Kidney tubule cell (primary cell): ENCODE results near the gene RNU6-1.

Experiments used
- DNase-seq: peaks from one replicate; pipeline ENCODE4 v3.0.0-alpha.2; 2018; ENCODE audit warnings: low spot score

RNU6-1 gene

DNA sequence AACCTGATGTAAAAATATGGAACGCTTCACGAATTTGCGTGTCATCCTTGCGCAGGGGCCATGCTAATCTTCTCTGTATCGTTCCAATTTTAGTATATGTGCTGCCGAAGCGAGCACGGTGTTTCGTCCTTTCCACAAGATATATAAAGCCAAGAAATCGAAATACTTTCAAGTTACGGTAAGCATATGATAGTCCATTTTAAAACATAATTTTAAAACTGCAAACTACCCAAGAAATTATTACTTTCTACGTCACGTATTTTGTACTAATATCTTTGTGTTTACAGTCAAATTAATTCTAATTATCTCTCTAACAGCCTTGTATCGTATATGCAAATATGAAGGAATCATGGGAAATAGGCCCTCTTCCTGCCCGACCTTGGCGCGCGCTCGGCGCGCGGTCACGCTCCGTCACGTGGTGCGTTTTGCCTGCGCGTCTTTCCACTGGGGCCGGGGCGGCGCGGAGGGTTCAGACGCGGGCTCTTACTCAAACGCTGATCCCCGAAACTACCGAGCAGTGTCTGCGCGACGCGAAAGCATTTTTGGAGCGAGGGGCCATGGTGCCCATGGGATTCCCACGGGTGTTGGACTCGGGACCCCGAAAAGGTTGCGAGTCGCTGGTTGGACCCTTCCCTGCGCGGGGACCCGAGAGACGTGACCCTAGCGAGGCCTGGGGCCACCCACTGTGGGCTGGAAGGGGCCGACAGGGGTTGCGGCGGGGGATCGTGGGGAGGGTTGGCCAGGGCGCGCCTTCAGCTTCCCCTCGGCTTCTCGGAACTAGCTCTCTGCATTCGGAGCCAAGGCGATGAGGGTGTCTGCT lies at the start of gene RNU6-1:
TSS of gene RNU6-1 (minus strand) at position 117 of the 820 bp plus-strand sequence.
- peak; percentile 93 for DNase-seq

DNA sequence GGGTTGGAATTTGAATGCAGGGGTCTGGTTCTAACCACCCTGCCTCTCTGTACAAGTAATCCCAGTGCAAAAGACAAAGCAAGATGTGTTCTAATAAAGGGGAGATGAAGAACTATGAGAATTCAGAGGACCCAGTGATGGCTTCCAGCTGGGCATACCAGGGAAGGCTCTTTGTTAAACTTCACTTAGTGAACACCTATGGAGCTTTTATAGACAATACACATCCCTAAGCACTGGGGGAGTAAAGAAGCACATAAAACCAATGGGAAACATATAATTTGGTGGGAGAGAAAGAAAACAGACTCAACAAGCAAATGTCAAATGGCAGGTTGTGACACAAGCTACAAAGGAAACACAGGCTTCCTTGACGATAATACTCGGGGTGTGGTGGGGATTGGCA lies 47.9 kb upstream of the RNU6-1 start:
- no peak for DNase-seq

DNA sequence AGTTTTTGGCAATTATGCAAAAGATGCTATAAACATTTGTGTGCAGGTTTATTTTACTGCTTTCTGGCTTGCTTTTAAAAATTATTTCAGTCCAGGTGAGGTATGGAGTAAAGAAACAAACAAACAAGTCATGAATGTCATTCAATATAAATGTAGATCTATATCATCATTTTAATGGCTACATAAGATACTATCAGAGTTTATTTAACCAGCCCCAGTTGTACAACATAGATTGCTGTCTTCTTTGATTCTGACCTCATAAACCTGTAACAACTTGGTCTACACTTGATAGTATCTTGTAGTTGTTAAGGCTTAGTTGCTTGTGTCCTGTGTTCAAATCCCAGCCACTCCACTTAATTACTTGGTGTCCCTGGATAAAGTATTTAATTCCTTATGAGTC lies 46.0 kb upstream of the RNU6-1 start:
- no peak for DNase-seq

DNA sequence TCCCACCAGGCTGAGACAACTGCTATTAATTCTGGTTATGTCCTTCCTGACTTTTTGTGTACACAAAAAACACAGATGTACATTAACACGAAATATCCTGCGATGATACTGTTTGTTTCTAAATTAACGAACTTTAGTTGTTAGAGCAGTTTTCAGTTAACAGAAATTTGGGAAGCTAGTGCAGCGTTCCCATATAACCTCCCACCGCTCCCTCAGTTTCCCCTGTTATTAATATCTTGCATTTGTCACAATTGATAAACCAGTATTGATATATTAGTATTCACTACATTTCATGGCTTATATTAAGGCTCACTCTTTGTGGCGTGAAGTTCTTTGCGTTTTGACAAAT lies 45.3 kb upstream of the RNU6-1 start:
- no peak for DNase-seq

DNA sequence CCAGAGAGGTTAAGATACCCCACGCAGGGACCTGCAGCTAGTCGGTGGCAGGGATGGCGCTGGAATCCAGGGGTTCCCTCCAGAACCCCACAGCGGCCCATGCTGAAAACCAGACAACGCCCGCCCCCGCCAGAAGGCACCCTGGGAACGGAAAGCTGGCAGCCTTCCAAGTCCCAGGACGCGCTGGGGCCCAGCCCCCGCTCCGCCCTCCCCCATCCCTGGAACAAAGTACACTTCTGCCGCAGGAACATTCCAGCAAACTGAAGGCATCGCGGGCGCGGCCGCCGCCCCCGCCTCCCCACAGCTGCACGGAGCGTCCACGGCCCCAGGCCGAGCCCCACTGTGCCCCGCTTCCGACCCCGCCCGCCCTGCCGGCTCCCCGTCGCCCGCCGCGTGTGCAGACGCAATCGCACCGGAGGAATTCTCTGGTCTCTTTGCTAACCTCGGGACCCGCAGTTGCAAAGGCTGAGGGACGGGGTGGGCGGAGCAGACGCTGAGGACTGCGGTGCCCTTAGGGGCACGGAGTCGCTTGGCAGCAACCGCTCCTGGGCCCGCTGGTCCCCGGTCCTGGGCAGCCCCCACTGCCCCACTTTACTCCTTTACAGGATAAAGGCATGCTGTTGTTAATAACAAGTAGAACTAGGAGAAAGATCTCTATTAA lies 44.8 kb upstream of the RNU6-1 start:
- DNase-seq: peak; percentile 59

DNA sequence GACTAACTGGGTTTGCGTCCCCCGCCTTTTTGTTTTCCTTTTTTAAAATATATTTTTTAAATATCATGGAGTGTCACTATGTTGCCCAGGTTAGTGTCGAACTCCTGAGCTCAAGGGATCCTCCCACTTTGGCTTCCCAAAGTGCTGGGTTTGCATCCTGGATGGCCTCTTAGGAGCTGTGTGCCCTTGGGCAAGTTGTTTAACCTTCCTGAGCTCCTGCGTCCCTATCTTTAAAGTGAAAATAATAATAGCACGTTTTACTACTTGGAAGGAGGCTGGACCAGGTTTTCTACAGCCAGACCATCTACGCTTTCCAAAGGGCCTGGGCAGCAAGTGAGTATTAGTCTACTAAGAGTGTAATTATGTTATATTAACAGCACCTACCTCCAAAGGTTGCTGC lies 44.2 kb upstream of the RNU6-1 start:
- DNase-seq: no peak

DNA sequence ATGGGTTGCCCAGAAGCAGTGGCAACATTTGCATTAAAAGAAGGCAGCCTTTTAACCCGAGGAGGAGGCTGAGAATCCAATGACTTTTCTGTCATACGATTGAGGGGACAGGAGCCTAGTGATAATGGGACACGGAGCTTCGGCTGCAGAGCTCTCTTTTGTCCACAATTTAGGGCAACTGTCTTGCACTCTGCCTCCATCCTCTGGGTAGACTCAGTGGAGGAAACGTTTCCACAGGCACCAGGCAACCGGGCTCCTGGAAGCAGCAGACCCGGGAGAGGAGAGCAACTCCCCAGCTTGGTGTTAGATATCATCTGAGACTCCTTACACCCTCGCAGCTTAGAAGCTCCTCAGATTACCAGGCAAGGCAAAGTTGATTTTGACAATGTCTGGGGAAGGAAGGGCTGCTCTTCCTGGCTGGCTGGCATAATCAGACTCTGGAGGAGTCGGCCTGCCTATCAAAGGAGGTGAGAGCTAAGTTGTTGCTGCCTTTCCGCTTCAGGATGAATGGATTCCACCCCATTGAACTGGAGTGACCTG lies 43.5 kb upstream of the RNU6-1 start:
- DNase-seq: no peak

DNA sequence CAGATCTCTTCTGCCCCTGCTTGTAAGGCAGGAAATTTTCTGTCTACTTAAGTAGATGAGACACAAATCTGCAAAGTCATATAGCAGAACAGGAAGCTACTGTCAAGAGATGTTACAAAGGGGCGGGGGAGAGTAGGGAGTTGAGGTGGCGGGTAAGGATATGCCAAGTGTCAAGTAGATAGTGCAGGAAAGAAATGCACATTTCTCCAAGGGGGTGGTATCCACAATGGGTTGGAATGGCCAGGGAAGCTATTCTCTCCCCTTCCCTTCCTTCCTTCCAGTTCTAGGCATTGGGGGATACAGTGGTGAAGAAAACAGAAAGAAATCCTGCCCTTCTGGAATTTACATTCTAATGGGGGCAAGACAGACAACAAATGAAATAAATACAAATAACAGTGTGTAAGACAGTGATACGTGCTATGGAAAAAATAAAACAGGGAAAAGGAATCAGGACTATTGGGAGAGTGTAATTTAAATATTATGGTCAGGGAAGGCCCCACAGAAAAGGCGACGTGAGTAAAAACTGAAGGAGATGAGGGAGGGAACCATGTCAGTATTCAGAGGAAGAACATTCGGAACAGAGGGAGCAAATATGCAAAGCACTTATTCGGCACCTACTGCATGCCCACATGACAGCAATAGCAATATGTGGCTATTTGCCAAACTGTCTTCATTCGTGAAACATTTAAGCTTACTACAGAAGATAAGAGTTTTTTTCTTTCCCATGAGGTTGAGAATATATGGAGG lies 42.8 kb upstream of the RNU6-1 start:
- no peak for DNase-seq

DNA sequence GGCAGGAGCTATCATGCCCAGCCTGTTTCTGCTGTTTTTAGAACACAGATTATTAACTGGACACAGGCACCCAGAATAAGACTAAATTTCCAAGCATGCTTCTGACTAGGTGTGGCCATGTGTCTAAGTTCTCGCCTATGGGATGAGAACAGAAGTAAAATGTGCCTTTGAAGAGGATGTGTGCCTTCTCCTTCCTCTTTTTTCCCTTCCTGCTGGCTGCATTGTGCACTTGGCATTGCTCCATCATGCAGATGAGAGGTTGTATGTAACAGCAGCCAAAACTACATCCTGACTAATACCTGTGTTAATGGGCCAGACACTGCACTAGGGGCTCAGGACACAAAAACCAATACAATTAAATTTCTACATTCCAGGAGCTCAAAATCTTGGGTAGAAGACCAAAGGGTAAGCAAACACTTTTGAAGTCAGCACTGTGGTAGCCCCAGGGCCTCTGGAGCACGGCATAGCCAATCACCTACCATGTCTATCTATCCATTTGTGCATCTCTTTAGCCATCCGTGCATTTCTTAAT lies 40.9 kb upstream of the RNU6-1 start:
- DNase-seq: peak; percentile 45

DNA sequence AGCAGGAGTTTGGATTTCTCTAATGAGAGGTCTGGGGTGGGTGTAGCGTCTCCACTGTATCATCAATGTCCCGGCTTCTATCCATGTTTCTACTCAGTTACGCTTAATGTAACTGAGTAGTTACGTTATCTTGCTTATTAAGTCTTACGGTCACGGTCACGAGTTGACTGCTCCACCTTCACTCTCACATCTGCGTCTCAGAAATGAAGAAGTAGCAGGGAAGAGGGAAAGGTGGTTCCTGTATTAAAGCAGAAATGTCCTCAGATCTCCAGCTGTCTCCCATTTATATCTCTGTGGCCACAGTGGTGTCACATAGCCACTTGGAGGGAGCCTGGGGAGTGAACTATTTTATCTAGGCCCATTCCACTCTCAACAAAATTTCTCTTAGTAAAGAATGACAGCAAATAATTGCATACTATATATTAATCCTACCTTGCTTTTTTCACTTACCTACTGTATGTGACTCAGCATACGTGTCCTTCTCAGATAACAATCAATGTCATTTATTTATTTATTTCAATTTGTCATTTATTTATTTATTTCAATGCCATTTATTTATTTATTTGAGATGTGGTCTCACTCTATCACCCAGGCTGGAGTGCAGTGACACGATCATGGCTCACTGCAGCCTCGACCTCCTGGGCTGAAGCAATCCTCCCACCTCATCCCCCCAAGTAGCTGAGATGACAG lies 39.7 kb upstream of the RNU6-1 start:
- DNase-seq: no peak

DNA sequence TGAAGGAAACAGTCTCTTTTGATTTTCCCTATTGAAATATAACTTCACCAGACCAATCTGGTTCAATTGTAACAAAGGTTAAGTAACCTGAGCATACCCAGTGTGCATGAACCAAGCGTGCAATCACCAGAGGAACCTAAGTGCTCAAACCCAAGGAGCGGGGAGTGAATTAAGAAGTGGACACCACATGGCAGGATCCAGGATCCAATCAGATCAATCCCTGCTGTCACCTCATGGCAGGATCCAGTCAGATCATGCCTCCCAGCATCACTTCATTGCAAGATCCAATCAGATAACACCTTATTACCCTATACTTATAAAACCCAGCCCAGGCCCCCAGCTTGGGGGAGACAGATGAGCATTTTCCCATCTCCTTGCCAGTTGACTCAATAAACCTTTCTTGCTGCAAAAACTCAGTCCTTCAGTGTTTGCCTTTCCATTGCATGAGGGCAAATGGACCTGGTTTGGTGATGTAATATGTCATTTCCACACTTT lies 38.9 kb upstream of the RNU6-1 start:
- DNase-seq: no peak

DNA sequence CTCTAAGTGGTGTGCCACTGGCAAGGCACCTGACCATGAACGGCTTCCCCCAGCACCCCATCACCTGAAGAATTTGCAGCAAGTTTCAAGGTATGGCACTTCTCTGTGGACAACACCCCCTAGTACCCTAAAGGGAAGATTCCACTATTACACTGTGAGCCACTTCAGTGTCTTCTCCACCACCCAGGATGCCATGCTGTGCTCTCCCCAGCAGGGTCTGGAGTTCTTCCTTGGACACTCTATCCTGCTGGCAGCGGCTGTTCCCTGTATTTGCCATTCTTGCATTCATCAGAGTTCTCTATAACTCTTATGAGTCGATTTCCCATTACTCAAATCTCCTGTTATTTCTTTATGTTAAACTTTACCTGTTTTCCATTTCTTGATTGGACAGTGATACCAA lies 33.9 kb upstream of the RNU6-1 start:
- DNase-seq: no peak

DNA sequence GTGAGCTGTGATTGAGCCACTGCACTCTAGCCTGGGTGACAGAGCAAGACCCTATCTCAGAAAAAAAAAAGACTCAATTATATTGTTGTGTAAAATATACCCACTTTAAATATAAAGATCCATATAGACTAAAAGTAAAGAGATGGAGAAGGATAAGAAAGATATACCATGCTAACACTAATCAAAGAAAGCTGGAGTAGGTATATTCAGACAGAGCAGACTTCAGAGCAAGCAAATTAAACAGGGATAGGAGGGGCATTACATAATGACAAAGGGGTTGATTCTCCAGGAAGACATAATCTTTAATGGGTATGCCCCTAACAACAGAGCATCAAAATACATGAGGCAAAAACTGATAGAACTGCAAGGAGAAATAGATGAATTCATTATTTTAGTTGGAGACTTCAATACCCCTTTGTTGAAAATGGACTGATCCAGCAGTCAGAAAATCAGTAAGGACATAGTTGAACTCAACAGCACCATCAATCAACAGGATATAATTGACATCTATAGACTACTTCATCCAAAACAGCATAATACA lies 31.1 kb upstream of the RNU6-1 start:
- DNase-seq: no peak

DNA sequence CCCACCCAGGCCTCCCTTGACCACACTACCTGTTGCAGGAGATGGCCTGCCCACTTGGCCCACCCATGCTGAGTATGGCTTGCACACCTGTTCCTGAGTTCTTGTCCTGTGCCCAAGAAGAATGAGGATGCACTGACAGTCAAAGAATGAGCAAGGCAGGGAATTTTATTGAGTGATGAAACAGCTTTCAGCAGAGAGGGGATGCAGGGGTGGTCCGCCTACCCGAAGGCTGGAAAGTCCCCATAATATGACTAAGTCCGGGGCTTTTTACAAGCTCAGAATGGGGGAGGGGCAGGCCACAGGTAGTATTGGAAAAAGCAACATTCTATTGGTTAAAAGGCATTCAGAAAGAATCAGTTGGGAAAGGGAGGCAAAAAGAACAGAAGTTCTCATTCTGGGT lies 29.9 kb upstream of the RNU6-1 start:
- DNase-seq: no peak

DNA sequence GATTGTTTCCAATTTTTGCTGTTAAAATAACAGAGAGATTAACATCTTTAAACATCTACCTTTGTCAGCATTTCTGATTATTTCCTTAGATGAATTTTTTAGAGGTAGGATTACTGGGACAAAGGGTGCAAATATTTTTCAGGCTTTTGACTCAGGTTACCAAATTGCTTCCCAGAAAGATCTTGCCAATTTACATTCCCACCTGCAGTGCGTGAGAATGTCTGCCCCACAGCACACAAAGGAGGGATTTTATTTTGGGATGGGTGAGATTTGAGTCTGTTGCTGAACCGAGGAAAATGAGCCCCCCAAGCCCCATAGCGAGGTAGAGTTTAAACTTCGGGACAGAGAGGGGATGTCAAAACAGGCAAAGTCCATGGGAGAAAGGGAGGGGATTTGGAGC lies 25.9 kb upstream of the RNU6-1 start:
- DNase-seq: no peak

DNA sequence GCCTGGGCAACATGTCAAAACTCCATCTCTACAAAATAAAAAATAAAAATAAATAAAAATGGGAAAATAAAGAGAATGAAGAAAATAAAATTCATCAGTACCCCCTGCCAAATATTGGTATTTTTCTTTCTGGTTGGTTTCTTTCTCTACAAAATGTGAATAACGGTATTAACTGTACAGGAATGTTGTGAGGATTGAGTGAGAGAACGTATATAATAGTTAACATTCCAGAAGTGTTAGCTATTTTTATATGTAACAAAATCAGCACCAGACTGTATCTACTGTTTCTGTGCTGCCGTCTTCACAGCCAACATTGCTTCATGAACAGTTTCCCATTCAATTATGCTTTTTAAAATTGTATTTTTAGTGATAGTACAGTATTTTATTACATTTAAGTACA lies 25.5 kb upstream of the RNU6-1 start:
- no peak for DNase-seq

DNA sequence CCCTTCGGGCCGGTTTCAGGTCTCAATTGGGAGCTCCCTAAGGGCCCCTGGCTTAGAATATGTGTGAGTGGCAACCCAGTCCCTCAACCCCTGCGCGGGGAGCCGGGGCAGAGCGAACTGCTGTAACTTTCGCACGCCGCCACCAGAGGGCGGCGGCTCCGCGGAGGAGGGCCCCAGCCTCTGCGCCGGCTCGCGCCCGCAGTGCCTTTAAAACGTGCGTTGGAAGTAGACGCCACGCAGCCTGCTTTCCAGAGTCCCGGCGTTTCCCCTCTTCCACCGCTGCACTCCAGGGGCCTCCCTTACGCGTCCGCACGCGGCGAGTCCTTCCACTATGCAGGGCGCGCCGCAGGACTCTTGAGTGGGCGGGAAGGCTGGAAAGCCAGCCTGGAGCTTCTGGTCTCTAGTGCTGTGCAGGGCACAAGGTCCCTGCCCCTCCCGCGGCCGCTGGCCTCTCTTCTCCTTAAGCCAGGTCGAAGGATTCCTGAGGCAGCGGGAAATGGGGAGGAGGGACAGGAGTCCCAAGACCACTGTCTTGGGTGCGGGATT lies 23.7 kb upstream of the RNU6-1 start:
- DNase-seq: peak; percentile 76

DNA sequence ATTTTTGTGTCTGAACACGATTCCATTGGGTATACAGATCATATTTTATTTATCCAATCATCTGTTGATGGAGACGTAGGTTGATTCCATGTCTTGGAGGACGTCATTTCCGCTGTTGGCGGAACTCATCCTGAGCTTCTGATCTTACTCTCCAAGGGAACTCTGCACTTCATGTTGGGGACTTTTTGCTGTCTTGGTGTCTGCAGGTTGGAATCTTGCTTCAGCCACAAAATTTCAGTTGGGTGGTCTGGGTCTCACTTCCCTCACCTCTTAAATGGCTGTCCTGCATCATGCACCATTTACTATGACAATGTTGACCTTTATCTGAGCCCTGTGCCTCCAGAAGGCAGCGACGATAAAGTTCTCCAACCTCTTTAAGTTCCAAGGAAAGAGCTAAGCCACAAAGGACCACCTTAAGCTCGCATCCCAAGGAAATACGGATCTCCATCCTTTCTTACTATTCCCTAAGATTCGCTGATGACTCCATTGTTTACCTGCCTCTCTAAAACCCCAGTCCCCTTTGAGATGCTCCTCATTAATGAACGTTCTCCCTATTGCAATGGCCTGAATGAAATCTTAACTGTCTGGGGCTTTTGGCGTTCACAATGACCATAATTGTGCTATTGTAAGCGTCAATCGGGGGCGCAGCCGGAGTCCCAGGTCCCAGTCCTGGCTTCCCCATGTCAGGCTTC lies 23.1 kb upstream of the RNU6-1 start:
- no peak for DNase-seq

DNA sequence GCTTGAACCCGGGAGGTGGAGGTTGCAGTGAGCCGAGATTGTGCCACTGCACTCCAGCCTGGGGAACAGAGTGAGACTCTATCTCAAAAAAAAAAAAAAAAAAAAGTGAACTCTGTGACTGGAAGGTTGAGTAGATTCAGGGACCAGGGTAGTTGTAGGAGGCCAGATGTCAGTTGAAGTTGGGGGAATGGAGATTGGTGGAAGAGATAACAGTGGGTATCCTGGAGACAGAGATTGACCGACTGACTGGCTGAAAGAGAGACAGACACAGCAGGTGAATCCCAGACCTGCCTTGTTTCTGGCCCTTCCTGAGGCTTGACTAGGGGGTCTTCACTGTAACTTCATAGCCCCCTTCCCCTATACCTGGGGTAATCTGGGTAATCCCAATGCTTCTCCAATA lies 22.1 kb upstream of the RNU6-1 start:
- DNase-seq: no peak

DNA sequence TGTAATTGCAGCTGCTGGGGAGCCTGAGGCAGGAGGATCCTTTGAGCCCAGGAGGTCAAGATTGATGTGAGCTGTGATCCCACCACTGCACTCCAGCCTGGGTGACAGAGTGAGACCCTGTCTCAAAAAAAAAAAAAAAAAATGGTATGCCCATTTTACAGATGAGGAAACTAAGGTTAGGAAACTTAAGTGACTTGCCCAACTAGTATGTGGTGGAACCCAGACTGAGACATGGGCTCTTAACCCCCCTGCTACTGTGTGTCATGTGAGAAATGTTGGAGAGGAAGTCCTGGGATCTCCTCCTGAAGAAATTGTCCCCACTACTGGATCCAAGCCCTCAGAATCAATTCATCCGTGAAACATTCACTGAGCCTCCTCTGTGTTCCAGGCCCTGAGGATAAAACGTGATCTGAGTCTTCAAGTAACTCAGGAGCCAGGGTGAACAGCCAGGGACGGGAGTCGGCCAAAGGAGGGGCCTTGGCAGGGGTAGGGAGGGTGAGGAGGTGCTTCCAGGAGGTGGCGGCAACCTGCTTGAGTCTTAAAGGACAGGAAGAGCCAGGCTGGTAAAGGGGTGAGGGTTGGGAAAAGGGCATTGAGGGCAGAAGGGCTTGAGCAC lies 19.6 kb upstream of the RNU6-1 start:
- DNase-seq: peak; percentile 68
